ENCODE data around the gene FLNB.

DNA sequence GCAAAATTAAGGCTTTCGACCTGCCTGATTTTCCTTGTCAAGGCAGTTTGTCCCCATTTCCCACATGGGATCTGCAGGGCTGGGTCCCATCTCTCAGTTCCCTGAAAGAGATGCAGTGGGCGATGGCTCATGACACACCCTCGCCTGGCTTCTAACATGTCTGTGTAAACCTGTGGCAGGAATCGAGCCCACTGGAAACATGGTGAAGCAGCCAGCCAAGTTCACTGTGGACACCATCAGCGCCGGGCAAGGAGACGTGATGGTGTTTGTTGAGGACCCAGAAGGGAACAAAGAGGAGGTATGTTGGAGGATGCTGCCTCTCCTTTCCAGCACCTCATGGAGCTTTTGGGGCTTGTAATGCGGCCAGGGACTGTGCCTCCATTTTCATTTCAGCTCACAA, 86.4 kb downstream of the FLNB start:
- no peak for TF ChIP-seq EP300 (conservative IDR thresholded peaks at IDR 0.05; ENCODE audit: poor library complexity, severe bottlenecking)
- TF ChIP-seq, protein P1, sequence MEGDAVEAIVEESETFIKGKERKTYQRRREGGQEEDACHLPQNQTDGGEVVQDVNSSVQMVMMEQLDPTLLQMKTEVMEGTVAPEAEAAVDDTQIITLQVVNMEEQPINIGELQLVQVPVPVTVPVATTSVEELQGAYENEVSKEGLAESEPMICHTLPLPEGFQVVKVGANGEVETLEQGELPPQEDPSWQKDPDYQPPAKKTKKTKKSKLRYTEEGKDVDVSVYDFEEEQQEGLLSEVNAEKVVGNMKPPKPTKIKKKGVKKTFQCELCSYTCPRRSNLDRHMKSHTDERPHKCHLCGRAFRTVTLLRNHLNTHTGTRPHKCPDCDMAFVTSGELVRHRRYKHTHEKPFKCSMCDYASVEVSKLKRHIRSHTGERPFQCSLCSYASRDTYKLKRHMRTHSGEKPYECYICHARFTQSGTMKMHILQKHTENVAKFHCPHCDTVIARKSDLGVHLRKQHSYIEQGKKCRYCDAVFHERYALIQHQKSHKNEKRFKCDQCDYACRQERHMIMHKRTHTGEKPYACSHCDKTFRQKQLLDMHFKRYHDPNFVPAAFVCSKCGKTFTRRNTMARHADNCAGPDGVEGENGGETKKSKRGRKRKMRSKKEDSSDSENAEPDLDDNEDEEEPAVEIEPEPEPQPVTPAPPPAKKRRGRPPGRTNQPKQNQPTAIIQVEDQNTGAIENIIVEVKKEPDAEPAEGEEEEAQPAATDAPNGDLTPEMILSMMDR (IDR thresholded peaks at IDR 0.05; ENCODE audit: poor library complexity, severe bottlenecking): no peak
- TF ChIP-seq, protein P2, sequence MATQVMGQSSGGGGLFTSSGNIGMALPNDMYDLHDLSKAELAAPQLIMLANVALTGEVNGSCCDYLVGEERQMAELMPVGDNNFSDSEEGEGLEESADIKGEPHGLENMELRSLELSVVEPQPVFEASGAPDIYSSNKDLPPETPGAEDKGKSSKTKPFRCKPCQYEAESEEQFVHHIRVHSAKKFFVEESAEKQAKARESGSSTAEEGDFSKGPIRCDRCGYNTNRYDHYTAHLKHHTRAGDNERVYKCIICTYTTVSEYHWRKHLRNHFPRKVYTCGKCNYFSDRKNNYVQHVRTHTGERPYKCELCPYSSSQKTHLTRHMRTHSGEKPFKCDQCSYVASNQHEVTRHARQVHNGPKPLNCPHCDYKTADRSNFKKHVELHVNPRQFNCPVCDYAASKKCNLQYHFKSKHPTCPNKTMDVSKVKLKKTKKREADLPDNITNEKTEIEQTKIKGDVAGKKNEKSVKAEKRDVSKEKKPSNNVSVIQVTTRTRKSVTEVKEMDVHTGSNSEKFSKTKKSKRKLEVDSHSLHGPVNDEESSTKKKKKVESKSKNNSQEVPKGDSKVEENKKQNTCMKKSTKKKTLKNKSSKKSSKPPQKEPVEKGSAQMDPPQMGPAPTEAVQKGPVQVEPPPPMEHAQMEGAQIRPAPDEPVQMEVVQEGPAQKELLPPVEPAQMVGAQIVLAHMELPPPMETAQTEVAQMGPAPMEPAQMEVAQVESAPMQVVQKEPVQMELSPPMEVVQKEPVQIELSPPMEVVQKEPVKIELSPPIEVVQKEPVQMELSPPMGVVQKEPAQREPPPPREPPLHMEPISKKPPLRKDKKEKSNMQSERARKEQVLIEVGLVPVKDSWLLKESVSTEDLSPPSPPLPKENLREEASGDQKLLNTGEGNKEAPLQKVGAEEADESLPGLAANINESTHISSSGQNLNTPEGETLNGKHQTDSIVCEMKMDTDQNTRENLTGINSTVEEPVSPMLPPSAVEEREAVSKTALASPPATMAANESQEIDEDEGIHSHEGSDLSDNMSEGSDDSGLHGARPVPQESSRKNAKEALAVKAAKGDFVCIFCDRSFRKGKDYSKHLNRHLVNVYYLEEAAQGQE (IDR thresholded peaks at IDR 0.05; ENCODE audit: borderline replicate concordance): no peak
- TF ChIP-seq POLR2AphosphoS5 (IDR thresholded peaks at IDR 0.05): no peak
- TF ChIP-seq SMC3 (conservative IDR thresholded peaks at IDR 0.05; ENCODE audit: poor library complexity): no peak
- TF ChIP-seq TAF1 (IDR thresholded peaks at IDR 0.05; ENCODE audit: low read depth): no peak
- TF ChIP-seq EZH2 (IDR thresholded peaks at IDR 0.05; ENCODE audit: borderline replicate concordance, insufficient read depth, low read length, poor library complexity, severe bottlenecking): no peak
- TF ChIP-seq RAD21 (conservative IDR thresholded peaks at IDR 0.05): no peak
- no peak for TF ChIP-seq MXI1 (conservative IDR thresholded peaks at IDR 0.05; ENCODE audit: poor library complexity, severe bottlenecking)
